ENCODE data around the gene MIF.
A peak's percentile ranks its signal among the peaks of the same experiment; 100 is the strongest.

The MIF gene

DNA sequence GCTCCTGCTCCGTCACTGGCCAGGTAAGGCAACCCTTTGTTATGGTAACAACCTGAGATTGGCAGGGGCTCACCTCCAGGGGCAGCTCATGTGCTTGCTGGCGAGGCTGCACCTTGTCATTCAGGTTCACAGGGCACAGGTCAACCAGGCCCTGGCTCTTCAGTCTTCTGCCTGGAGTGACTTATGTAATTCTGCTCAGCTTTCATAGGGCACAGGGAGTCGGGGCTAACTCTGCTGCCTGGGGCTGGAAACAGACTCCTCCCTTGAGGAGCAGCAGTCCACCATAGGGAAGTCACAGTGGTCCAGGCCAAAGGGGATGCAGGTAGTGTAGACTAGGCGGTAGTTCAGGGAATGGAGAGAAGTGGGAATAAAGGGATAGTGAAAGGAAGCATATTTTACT is 1.5 kb upstream of the MIF start:
- no peak overlapping the region for H3K4me3 ChIP-seq (ENCODE audit: low read depth, low read length)
- TF ChIP-seq, protein P1, sequence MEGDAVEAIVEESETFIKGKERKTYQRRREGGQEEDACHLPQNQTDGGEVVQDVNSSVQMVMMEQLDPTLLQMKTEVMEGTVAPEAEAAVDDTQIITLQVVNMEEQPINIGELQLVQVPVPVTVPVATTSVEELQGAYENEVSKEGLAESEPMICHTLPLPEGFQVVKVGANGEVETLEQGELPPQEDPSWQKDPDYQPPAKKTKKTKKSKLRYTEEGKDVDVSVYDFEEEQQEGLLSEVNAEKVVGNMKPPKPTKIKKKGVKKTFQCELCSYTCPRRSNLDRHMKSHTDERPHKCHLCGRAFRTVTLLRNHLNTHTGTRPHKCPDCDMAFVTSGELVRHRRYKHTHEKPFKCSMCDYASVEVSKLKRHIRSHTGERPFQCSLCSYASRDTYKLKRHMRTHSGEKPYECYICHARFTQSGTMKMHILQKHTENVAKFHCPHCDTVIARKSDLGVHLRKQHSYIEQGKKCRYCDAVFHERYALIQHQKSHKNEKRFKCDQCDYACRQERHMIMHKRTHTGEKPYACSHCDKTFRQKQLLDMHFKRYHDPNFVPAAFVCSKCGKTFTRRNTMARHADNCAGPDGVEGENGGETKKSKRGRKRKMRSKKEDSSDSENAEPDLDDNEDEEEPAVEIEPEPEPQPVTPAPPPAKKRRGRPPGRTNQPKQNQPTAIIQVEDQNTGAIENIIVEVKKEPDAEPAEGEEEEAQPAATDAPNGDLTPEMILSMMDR (IDR thresholded peaks at IDR 0.05; ENCODE audit: insufficient read depth, low read depth, low read length, missing control alignments): no peak
- DNase-seq (ENCODE audit: low read depth): no peak

DNA sequence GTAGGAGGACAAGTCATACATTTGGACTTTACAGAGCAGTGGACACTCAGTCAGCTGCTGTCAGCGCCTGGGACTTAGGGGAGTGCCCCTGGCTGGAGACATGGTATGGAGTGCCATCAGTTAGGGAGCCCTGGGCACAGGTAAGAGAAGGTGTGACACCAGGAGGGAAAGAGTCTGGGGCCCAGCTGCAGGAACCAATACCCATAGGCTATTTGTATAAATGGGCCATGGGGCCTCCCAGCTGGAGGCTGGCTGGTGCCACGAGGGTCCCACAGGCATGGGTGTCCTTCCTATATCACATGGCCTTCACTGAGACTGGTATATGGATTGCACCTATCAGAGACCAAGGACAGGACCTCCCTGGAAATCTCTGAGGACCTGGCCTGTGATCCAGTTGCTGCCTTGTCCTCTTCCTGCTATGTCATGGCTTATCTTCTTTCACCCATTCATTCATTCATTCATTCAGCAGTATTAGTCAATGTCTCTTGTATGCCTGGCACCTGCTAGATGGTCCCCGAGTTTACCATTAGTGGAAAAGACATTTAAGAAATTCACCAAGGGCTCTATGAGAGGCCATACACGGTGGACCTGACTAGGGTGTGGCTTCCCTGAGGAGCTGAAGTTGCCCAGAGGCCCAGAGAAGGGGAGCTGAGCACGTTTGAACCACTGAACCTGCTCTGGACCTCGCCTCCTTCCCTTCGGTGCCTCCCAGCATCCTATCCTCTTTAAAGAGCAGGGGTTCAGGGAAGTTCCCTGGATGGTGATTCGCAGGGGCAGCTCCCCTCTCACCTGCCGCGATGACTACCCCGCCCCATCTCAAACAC is 850 bp upstream of the MIF start:
- DNase-seq (ENCODE audit: low read depth): no peak
- peak overlapping the region; percentile 98 for H3K4me3 ChIP-seq (ENCODE audit: low read depth, low read length)
- TF ChIP-seq, protein P1 (IDR thresholded peaks at IDR 0.05; ENCODE audit: insufficient read depth, low read depth, low read length, missing control alignments): no peak

DNA sequence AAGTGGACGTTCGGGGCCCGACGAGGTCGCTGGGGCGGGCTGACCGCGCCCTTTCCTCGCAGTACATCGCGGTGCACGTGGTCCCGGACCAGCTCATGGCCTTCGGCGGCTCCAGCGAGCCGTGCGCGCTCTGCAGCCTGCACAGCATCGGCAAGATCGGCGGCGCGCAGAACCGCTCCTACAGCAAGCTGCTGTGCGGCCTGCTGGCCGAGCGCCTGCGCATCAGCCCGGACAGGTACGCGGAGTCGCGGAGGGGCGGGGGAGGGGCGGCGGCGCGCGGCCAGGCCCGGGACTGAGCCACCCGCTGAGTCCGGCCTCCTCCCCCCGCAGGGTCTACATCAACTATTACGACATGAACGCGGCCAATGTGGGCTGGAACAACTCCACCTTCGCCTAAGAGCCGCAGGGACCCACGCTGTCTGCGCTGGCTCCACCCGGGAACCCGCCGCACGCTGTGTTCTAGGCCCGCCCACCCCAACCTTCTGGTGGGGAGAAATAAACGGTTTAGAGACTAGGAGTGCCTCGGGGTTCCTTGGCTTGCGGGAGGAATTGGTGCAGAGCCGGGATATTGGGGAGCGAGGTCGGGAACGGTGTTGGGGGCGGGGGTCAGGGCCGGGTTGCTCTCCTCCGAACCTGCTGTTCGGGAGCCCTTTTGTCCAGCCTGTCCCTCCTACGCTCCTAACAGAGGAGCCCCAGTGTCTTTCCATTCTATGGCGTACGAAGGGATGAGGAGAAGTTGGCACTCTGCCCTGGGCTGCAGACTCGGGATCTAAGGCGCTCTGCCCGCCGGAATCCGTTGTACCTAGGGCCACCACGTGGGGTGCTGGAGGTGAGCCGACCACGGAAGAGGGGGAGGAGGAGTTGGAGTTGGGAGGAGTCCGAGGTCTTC is 771 bp downstream of the MIF start:
- TF ChIP-seq, protein P1 (IDR thresholded peaks at IDR 0.05; ENCODE audit: insufficient read depth, low read depth, low read length, missing control alignments): peak; percentile 68
- peak overlapping the region; percentile 98 for H3K4me3 ChIP-seq (ENCODE audit: low read depth, low read length)
- DNase-seq (ENCODE audit: low read depth): peak; percentile 90

DNA sequence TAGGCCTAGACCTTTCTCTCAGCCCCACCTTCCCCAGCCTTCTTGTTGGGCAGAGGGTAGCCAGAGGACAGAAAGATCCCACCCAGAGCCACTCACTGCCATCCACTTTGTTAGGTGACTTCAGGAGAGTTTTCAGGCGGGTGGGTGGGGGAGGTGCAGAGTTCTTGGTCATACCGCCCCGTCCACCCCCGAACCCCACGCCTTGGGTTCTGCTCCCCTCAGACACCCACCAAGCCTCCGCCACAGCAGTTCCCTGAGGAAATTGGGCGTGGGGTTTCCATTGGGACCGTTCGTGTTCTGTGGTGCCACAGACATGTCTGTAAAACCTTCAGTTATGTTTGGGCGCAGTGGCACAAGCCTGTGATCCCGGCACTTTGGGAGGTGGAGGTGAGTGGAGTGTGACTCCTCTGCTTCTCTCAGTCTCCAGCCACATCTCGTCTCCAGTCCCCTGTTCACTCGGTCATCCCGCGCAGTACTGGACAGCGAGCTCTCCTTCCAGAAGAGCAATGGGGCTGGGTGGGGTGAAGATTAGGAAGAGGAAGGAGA is 1.5 kb downstream of the MIF start:
- TF ChIP-seq, protein P1 (IDR thresholded peaks at IDR 0.05; ENCODE audit: insufficient read depth, low read depth, low read length, missing control alignments): no peak
- peak overlapping the region; percentile 98 for H3K4me3 ChIP-seq (ENCODE audit: low read depth, low read length)
- DNase-seq (ENCODE audit: low read depth): no peak

DNA sequence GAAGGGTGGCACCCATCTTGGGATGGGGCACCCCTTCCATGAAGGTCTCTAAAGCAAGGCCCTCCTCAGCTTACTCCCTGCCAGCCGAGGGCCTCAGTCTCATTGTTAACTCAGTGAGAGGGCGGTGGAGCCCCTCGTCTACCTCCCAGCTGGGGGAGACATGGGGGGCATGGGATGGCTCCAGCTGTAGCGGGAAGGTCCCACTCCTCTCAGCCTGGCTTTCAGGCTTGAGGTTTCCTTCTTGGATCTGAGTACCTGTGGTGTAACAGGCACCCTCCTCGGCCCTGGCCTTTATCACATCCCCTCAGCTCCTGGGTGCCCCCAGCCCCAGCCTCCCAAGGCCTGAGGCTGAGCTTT is 2.0 kb downstream of the MIF start:
- DNase-seq (ENCODE audit: low read depth): no peak
- H3K4me3 ChIP-seq (ENCODE audit: low read depth, low read length): peak overlapping the region; percentile 98
- TF ChIP-seq, protein P1 (IDR thresholded peaks at IDR 0.05; ENCODE audit: insufficient read depth, low read depth, low read length, missing control alignments): no peak

DNA sequence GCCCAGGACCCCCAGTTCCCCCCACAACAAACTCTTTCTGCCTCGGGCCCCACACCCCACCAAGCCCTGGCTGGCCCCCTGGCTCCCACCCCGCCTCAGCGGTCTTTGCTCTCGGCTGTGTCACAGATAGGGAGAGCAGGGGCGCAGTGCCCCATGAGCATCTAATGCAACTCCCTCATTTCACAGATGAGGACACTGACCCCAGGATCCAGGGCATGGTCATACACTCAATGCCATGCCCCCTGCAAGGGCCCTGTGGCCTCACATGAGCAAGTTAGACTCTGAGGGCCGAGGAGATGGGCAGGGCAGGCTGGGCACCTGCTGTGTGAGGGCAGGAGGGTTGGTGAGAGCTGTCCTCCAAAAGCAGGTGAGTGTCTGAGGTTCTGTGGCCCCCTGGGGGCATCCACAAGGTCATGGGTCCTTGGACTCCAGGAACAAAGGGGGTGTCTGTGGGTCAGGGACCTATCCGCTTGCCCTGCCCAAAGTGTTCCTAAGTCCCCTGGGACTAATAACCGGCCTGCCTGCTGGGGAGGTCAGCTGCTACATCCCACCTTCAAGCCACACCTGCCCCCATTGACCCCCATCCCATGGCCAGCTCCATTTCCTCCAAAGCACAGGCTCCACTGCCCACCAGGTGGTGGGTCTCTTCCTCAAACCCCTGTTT is 2.5 kb downstream of the MIF start:
- H3K4me3 ChIP-seq (ENCODE audit: low read depth, low read length): peak overlapping the region; percentile 98; the same call in 1 of the 2 replicates
- no peak for DNase-seq (ENCODE audit: low read depth)
- TF ChIP-seq, protein P1 (IDR thresholded peaks at IDR 0.05; ENCODE audit: insufficient read depth, low read depth, low read length, missing control alignments): no peak
